Subcutaneous adipose tissue (tissue), 4 donors: ENCODE measurements around the gene RAB40C. TPM values are rescaled to one million over a fixed set of nuclear protein-coding genes. Genes with fewer than 3 reads are reported as not detected.

Experiments used
- total RNA-seq, 4 donors: library from RNA; depleted of rRNA; stranded (reverse); fragments of >200 nt; gene quantifications; one replicate each; pipeline ENCODE4 v1.1.0, GENCODE V29; 2016
- TF ChIP-seq, protein P1 (sequence below): fragments of 450-650 bp; IDR thresholded peaks from one replicate; pipeline ENCODE4 v1.5.1; 2016; ENCODE audit warnings: low read depth, mild to moderate bottlenecking, control low read depth, antibody characterized with exemption, moderate library complexity

The RAB40C gene
- total RNA-seq, 4 donors from 2014 or later = 7.7 to 32.2 (median 12.3) TPM

DNA sequence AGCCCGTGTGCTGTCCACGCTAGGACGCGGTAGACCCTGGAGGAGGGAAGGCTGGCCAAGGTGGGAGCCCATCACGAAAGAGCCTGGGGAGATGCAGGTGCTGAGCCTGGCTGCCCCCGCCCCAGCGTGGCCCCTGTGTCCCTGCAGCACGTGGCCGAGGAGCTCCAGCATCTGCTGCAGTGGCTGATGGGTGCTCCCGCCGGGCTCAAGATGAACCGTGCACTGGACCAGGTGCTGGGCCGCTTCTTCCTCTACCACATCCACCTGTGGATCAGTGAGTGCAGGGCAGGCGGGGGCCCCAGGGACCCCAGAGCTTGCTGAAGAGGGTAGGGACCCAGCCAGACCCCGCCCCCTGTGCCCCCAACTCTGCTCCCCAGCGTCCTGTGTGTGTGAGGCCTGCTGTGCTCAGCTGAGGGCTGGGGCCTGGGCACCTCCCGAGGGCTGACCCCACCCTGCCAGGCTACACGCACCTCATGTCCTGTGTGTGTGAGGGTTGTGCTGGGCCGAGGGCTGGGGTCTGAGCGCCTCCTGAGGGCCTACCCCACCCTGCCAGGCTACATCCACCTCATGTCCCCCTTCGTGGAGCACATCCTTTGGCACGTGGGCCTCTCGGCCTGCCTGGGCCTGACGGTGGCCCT, 11.5 kb upstream of the RAB40C start:
- TF ChIP-seq, protein P1, sequence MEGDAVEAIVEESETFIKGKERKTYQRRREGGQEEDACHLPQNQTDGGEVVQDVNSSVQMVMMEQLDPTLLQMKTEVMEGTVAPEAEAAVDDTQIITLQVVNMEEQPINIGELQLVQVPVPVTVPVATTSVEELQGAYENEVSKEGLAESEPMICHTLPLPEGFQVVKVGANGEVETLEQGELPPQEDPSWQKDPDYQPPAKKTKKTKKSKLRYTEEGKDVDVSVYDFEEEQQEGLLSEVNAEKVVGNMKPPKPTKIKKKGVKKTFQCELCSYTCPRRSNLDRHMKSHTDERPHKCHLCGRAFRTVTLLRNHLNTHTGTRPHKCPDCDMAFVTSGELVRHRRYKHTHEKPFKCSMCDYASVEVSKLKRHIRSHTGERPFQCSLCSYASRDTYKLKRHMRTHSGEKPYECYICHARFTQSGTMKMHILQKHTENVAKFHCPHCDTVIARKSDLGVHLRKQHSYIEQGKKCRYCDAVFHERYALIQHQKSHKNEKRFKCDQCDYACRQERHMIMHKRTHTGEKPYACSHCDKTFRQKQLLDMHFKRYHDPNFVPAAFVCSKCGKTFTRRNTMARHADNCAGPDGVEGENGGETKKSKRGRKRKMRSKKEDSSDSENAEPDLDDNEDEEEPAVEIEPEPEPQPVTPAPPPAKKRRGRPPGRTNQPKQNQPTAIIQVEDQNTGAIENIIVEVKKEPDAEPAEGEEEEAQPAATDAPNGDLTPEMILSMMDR = no peak

DNA sequence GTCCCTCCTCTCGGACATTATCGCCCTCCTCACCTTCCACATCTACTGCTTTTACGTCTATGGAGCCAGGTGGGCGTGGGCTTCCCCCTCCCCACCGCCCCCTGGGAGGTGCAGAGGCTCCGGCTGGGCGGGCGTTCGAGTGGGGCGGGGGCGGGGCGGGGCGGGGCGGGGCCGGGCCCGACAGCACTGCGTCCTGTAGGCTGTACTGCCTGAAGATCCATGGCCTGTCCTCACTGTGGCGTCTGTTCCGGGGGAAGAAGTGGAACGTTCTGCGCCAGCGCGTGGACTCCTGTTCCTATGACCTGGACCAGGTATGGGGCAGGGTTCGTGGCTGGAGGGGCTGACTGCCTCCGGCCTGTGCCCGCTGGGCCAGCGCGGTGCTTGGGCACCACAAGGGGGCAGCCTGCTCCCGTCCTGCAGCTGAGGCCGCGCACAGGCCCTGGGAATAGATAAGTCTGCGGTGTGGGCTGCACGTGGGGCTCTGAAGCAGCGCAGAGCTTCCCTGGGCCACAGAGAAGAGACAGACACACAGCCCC, 10.9 kb upstream of the RAB40C start:
- TF ChIP-seq, protein P1 = no peak

DNA sequence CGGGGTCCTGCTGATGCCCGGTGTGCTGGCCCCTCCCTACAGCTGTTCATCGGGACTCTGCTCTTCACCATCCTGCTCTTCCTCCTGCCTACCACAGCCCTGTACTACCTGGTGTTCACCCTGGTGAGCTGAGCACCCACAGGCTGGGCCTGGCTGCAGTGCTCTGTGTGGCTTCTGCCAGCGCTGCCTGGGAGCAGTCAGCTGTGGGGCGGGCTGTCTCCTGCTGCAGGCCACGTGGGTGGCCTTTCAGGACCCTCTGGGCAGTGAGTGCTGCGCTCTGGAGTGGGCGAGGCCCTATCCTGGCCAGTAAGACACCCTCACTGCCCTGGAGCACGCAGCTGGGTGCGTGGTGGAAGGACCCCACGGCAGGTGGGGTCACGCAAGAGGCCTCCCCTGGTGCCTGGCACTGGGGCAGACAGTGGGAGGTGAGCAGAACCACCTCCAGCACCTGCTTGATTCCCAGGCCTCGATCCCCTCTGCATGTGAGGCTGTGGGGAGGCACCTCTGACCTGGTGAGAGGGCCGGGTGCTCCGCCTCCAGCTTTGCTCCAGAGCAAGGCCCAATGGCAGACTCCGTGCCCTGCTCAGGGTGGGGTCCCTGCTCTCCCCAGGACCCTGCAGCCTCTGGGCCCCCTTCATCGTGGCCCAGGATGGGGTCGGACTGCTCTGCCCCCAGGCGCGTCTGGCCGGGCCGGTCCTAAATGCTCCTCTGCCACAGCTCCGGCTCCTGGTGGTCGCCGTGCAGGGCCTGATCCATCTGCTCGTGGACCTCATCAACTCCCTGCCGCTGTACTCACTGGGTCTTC, 9.5 kb upstream of the RAB40C start:
- TF ChIP-seq, protein P1 = no peak

DNA sequence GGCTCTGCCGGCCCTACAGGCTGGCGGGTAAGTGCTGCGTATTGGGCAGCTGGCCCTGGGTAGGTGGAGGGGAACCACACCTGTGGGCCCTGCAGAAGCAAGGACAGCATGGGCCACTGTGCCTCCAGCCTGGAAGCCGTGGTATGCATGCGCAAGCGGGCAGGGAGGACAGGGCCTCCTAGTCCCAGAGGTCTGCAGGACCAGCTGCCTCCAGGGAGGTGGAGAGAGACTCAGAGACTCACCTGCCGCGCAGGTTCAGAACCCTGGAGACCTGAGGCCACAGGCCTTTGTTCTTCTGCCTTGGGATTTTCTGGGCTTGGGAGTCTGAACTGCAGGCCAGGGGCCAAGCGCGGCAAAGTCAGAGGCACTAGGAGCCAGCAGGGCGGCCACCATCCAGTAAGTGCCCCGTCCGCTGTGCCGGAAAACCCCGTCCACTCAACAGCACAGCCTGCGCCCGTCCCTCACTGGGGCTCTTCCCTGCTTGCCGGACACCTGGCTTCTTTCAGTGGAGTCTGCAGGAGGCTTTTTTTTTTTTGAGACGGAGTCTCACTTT, 8.8 kb upstream of the RAB40C start:
- TF ChIP-seq, protein P1 = no peak

DNA sequence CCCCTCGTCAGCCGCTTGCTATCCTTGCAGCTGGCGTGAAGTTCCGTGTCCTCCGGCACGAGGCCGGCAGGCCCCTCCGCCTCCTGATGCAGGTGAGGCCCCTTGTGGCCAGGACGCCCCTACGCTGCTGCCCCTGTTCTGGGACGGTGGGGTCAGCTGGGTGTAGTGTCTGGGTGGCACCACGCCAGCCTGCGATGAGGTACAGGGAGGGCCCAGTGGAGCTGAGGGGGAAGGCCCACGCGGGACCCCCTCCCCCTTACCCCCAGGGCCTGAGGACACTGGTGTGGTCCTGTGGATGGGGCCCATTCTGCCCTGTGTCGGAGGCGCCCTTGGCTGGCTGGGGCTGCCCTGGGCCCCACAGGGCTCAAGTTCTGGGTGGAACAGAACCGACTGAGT, 7.7 kb upstream of the RAB40C start:
- TF ChIP-seq, protein P1 = no peak

DNA sequence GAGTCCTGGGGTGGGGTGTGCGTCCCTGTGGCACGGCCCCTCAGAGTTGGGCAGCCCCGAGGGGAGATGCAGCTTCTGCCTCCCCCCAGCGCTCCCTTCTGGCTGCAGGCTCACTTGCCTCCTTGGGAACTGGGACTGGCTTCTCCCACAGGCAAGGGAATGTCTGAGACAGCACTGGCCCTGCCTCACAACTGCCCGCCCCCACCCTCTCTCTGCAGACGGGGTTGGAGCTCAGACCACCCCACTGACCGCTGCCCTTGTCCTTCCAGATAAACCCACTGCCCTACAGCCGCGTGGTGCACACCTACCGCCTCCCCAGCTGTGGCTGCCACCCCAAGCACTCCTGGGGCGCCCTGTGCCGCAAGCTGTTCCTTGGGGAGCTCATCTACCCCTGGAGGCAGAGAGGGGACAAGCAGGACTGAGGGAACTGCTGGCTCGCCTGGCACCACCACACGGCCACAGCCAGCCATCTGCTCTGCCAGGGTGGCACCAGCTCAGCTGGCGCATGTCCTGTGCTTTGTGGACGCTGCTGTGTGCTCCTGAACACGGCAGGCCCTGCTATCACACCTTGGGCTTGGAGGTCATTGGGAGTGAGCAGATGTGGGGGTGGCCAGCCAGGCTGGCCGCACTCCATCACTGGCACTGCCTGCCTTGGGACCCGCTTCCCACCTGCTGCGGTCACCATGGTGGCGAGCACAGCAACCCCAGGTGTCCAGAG, 7.1 kb upstream of the RAB40C start:
- TF ChIP-seq, protein P1 = no peak

DNA sequence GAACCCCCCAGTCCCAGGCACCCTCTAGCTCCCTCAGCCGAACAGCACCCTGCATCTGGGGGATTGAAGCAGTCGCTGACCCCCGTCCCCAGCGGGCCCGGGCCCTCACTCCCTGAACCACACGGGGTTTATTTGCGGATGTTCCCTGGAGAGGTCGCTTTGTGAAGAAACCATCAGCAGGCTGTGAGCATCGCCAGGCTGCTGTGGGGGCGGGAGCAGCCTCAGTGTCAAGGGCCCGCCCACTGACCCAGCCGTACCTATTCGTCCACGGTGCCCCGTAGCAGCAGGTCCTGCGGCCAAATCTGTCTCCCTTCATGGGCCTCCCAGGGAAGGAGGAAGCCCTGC, 6.4 kb upstream of the RAB40C start:
- TF ChIP-seq, protein P1 = no peak
